K562 (cell line): Measurements from ENCODE around the gene MTHFR. TPM values are rescaled to one million over a fixed set of nuclear protein-coding genes. Genes with fewer than 3 reads are reported as not detected.

ENCODE experiments used
- ATAC-seq: fragments of 200-7000 bp; cut with Tn5 transposase; 3 replicates; pipeline ENCODE4 v1.9.1; 2020; ENCODE audit warnings: moderate library complexity
- BruUV-seq: library from RNA; stranded (reverse); fragments of 400-500 nt; replicated peaks from 2 replicates; lab custom pipeline; 2021; lab: Mats Ljungman, UMichigan
- CTCF ChIA-PET: fragments of 300-600 bp; formaldehyde crosslinking; extraction: SDS; loops from one replicate; lab custom pipeline; 2021; ENCODE audit warnings: low intra/inter-chr PET ratio; lab: Yijun Ruan, JAX
- POLR2A ChIA-PET: fragments of 300-600, 350-650 bp; sonication (Branson Sonifier 250); formaldehyde crosslinking; extraction: SDS; loops from one replicate; lab custom pipeline; 2021; ENCODE audit warnings: antibody characterized with exemption, inconsistent platforms; lab: Yijun Ruan, JAX
- DNase-seq, 4 experiments: peaks; one replicate each; pipeline versions ENCODE4 v3.0.0 to v3.0.0-alpha.2; 2011 to 2018; ENCODE audit warnings: low spot score in 3 of 4, mixed read lengths in 3 of 4; ENCODE audit errors: extremely low read depth in 1 of 4
- FAIRE-seq: peaks from 2 replicates; lab custom pipeline; 2011; peaks lifted over from hg19 to GRCh38; lab: Jason Lieb, UNC
- H2AFZ ChIP-seq: 2 replicates; pipeline ENCODE4 v1.6.0; 2011; ENCODE audit warnings: low read depth, low read length, control low read depth, inconsistent platforms
- H3K27ac ChIP-seq: fragments of 200-600 bp; 3 replicates; pipeline ENCODE4 v1.8.0; 2011; ENCODE audit warnings: low read depth, mild to moderate bottlenecking, control low read depth, inconsistent platforms, low read length, moderate library complexity, mixed read lengths; ENCODE audit errors: extremely low read depth
- H3K27me3 ChIP-seq, 2 experiments: fragments of 300-600 bp in 1 of 2; 2 replicates in 1 of 2; 3 replicates in 1 of 2; pipeline versions ENCODE4 v1.6.0 to v1.8.0; 2011; ENCODE audit warnings: inconsistent platforms in 2 of 2, low read length in 2 of 2, mild to moderate bottlenecking in 1 of 2, mixed read lengths in 1 of 2, moderate library complexity in 1 of 2; ENCODE audit not compliant: control insufficient read depth in 2 of 2, insufficient read depth in 2 of 2
- H3K36me3 ChIP-seq: fragments of 300-600 bp; 3 replicates; pipeline ENCODE4 v1.8.0; 2011; ENCODE audit warnings: mild to moderate bottlenecking, low read length, inconsistent platforms; ENCODE audit not compliant: control insufficient read depth, insufficient read depth
- H3K4me1 ChIP-seq, 2 experiments: fragments of 200-600 bp in 1 of 2; replicated peaks in 1 of 2; 2 replicates in 1 of 2; 3 replicates in 1 of 2; pipeline versions ENCODE4 v1.5.1 to v1.8.0; 2011; ENCODE audit warnings: inconsistent platforms in 2 of 2, low read length in 2 of 2, mild to moderate bottlenecking in 1 of 2, mixed read lengths in 1 of 2, moderate library complexity in 1 of 2; ENCODE audit not compliant: control insufficient read depth in 2 of 2, insufficient read depth in 2 of 2
- H3K4me2 ChIP-seq: 2 replicates; pipeline ENCODE4 v1.6.1; 2011; ENCODE audit warnings: low read length, control low read depth, inconsistent platforms, mixed read lengths; ENCODE audit not compliant: insufficient read depth
- H3K4me3 ChIP-seq: fragments of 200-600 bp; sonication (generic), shearing (Covaris generic); 2 replicates; pipeline ENCODE4 v1.5.1; 2016; ENCODE audit warnings: control low read depth, inconsistent platforms
- H3K79me2 ChIP-seq: fragments of 200-600 bp; 3 replicates; pipeline ENCODE4 v1.8.0; 2011; ENCODE audit warnings: low read length, inconsistent platforms; ENCODE audit not compliant: control insufficient read depth, insufficient read depth
- H3K9ac ChIP-seq, 2 experiments: 2 replicates each; pipeline versions ENCODE4 v1.6.0 to v1.6.1; 2011; ENCODE audit warnings: low read depth in 2 of 2, low read length in 2 of 2, control low read depth in 1 of 2, inconsistent platforms in 1 of 2, mild to moderate bottlenecking in 1 of 2, mixed read lengths in 1 of 2; ENCODE audit not compliant: insufficient read depth in 1 of 2
- H3K9me1 ChIP-seq: one replicate; pipeline ENCODE4 v1.6.0; 2011; ENCODE audit warnings: inconsistent platforms, mild to moderate bottlenecking, low read length, moderate library complexity; ENCODE audit not compliant: control insufficient read depth, insufficient read depth
- H3K9me3 ChIP-seq: replicated peaks from 2 replicates; pipeline ENCODE4 v1.5.1; 2011; ENCODE audit warnings: low read depth, low read length, inconsistent platforms; ENCODE audit not compliant: control insufficient read depth, insufficient read depth
- H4K20me1 ChIP-seq: replicated peaks from 2 replicates; pipeline ENCODE4 v1.6.1; 2011; ENCODE audit warnings: low read length, inconsistent platforms, mixed read lengths; ENCODE audit not compliant: control insufficient read depth, insufficient read depth
- BHLHE40 ChIP-seq: IDR thresholded peaks from 2 replicates; pipeline ENCODE4 v1.6.1; 2011; ENCODE audit warnings: low read length, improper control_type of control experiment
- MCM2 ChIP-seq: fragments of 450-650 bp; IDR thresholded peaks from 2 replicates; pipeline ENCODE4 v1.6.1; 2017; ENCODE audit warnings: low read depth, mild to moderate bottlenecking
- SMAD4 ChIP-seq: fragments of 250-450 bp; sonication (Bioruptor Pico); conservative IDR thresholded peaks from 2 replicates; pipeline ENCODE4 v1.8.0; 2021; ENCODE audit warnings: inconsistent platforms, mild to moderate bottlenecking, moderate library complexity
- SMARCC2 ChIP-seq: fragments of 450-650 bp; IDR thresholded peaks from 2 replicates; pipeline ENCODE4 v1.6.1; 2017; ENCODE audit warnings: antibody characterized with exemption, moderate library complexity, mild to moderate bottlenecking, low read depth
- SRSF1 ChIP-seq: fragments of 200-400 bp; formaldehyde crosslinking; IDR thresholded peaks from 2 replicates; pipeline ENCODE4 v1.6.1; 2017; ENCODE audit warnings: mild to moderate bottlenecking, low read depth, low read length, moderate library complexity
- ZNF217 ChIP-seq: sonication (generic); formaldehyde crosslinking; IDR thresholded peaks from 2 replicates; pipeline ENCODE4 v1.8.0; 2022; ENCODE audit warnings: mild to moderate bottlenecking, missing genetic modification reagents
- ZNF3 ChIP-seq: fragments of 250-450 bp; sonication (Bioruptor Pico); IDR thresholded peaks from 2 replicates; pipeline ENCODE4 v1.5.0; 2021; ENCODE audit warnings: mild to moderate bottlenecking, moderate library complexity
- WGBS: fragments of 100-300 bp; shearing (Covaris generic); methylation state at CpG from one replicate; pipeline ENCODE4 v1.1.6; 2016; ENCODE audit warnings: low coverage, mixed read lengths; ENCODE audit not compliant: insufficient coverage; ENCODE audit errors: missing lambda C conversion rate; 5-methylcytosine and 5-hydroxymethylcytosine counted together
- in situ Hi-C: fragments of 300-500 bp; cut with MboI; formaldehyde crosslinking; loops from 4 replicates; pipeline ENCODE4 v1.15.0; 2018; ENCODE audit warnings: inconsistent platforms, mixed read lengths
- intact Hi-C: fragments of 100-400 bp; cut with micrococcal nuclease; formaldehyde crosslinking; loops from 2 replicates; pipeline ENCODE4 v1.14.2; 2022
- polyA plus RNA-seq, 8 experiments: library from polyadenylated mRNA; depleted of rRNA in 4 of 8; stranded (reverse) in 5 of 8; unstranded in 3 of 8; fragments of >200 nt; fragmentation: Nextera tagmentation in 2 of 8; fragmentation: Illumina TruSeq in 1 of 8; extraction: Ambion mirVana in 2 of 8; extraction: Trizol in 1 of 8; gene quantifications; 2 replicates each; pipeline versions ENCODE4 v1.2.1 to v1.2.3, GENCODE V29; 2011 to 2014; ENCODE audit warnings: inconsistent platforms in 1 of 8, missing spikeins in 1 of 8
- total RNA-seq, 7 experiments: library from RNA; depleted of rRNA in 6 of 7; stranded (reverse); fragments of >200 nt in 6 of 7; fragmentation: Illumina TruSeq in 2 of 7; extraction: Trizol in 2 of 7; gene quantifications; 2 replicates each; pipeline versions ENCODE4 v1.2.1 to v1.2.3, GENCODE V29; 2011 to 2021; ENCODE audit warnings: low replicate concordance in 1 of 7
- TF ChIP-seq, protein P1 (sequence below), 3 experiments: fragments of 200-800 bp in 1 of 3; fragments of 250-450 bp in 1 of 3; fragments of 450-650 bp in 1 of 3; sonication (Bioruptor Pico) in 1 of 3; sonication (Bioruptor generic) in 1 of 3; formaldehyde crosslinking in 1 of 3; IDR thresholded peaks; 2 replicates each; pipeline versions ENCODE4 v1.6.1 to v1.8.0; 2016 to 2022; ENCODE audit warnings: mild to moderate bottlenecking in 2 of 3, missing genetic modification characterization in 2 of 3, missing compliant biosample characterization in 1 of 3, moderate library complexity in 1 of 3
- TF ChIP-seq, protein P2 (sequence below): fragments of 250-450 bp; sonication (Bioruptor Pico); IDR thresholded peaks from 2 replicates; pipeline ENCODE4 v1.5.0; 2022; ENCODE audit warnings: mild to moderate bottlenecking
- TF ChIP-seq, protein P3 (sequence below): fragments of 450-650 bp; IDR thresholded peaks from 2 replicates; pipeline ENCODE4 v1.6.1; 2018; ENCODE audit warnings: mild to moderate bottlenecking, low read depth; ENCODE audit not compliant: partially characterized antibody

MTHFR gene
- total and polyA plus RNA-seq, 9 of the 15 experiments (the other 6 are each of a cell fraction or from before 2014, with no cell fraction given), result 5.0 to 104 (median 62.6) TPM

DNA sequence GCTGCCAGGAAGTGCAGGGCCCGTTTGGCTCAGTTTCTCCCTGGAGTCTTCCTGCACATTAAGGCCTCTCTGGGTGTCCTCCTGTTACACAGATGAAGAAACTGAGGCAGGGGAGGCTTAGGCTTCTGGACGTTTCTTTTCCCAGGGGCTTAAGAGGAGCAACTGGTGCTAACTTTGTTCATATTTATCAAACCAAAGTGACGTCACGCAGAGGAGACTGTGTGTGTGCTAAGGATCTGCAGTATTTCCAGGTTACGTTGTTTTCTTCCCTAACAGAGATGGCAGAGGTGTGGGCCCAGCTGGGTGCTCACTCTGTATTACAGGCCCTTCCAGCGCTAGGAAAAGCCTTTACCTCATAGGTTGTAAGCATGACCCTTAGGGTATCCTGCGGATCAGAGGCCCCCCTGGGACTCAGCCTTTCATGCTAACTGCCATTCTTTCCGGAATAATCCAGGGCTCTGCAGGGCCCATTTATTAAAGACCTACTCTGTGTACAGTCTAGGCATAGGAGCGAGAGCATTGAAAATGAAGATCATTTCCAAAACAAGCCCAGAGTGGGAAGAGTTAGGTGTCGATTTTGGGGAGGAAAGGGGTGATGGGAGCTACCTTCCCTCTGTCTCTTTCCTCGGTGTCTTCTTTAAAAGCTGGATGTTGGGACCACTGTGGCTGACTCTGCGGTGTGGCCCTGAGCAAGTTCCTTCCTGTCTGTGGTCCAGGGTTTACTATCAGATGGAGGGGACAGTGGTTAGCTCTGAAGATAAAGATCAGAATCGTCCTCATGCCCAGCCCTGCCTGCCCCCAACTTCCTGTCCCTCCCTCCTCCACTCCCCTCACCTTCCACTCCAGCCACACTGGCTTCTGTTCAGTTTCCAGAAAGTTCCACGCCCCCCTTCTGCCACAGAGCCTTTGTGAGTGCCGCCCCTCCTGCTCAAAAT, 65.2 kb downstream of the MTHFR start (continued):
- TF ChIP-seq, protein P1, sequence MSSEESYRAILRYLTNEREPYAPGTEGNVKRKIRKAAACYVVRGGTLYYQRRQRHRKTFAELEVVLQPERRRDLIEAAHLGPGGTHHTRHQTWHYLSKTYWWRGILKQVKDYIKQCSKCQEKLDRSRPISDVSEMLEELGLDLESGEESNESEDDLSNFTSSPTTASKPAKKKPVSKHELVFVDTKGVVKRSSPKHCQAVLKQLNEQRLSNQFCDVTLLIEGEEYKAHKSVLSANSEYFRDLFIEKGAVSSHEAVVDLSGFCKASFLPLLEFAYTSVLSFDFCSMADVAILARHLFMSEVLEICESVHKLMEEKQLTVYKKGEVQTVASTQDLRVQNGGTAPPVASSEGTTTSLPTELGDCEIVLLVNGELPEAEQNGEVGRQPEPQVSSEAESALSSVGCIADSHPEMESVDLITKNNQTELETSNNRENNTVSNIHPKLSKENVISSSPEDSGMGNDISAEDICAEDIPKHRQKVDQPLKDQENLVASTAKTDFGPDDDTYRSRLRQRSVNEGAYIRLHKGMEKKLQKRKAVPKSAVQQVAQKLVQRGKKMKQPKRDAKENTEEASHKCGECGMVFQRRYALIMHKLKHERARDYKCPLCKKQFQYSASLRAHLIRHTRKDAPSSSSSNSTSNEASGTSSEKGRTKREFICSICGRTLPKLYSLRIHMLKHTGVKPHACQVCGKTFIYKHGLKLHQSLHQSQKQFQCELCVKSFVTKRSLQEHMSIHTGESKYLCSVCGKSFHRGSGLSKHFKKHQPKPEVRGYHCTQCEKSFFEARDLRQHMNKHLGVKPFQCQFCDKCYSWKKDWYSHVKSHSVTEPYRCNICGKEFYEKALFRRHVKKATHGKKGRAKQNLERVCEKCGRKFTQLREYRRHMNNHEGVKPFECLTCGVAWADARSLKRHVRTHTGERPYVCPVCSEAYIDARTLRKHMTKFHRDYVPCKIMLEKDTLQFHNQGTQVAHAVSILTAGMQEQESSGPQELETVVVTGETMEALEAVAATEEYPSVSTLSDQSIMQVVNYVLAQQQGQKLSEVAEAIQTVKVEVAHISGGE (CRISPR knock-in tag; IDR thresholded peaks at IDR 0.05), result peak in 1 of 3 experiments; percentile 61; a peak in 1 of 6 replicates
- TF ChIP-seq, all 486 proteins: peak for 70

DNA sequence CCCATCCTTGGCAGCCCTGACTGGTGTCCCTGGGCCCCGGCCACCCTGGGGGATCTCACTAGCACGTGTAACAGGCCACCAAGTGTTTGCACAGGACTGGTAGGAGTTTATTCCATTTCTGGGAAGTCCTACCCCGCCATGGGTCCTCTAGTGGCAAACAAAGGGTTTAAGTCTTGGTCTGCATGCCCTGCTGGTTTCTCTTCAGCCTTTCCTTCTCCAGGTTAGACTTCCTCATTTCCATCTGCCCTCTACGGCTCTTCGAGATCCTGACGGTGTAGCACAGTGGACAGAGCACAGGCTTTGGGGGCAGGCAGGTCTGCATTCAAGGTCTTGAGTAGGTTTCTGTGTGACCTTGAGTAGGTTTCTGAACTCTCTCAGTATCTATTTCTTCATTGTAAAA, 67.0 kb downstream of the MTHFR start:
- H3K9me1 ChIP-seq, result peaks cover 7% of the 10 kb centered on the region
- no peaks in the 10 kb centered on the region for H4K20me1 ChIP-seq
- no peaks in the 10 kb centered on the region for H3K27me3 ChIP-seq
- DNase-seq, result peak in 1 of 4 experiments; percentile 31
- no peak overlapping the region for H2AFZ ChIP-seq
- WGBS, result 53% methylated on average over 6 of the region's 6 CpGs
- H3K79me2 ChIP-seq, result peaks cover 53% of the 10 kb centered on the region
- peak overlapping the region; percentile 34; the same call in 2 of the 3 replicates for H3K27ac ChIP-seq
- POLR2A ChIA-PET, result interaction anchor here (0.5 to 1.9 kb wide), 3 partner anchors 16 to 491 kb away, joined by 3 to 7 read pairs (median 3); no protein-coding TSS in a partner anchor
- peaks cover 50 to 59% of the 10 kb centered on the region in 2 experiments for H3K4me1 ChIP-seq
- CTCF ChIA-PET, result no interaction called here
- no peak for FAIRE-seq
- H3K36me3 ChIP-seq, result peaks cover 7% of the 10 kb centered on the region; the same call in 2 of the 3 replicates
- H3K9ac ChIP-seq, result peak overlapping the region in 1 of 2 experiments; percentile 64; a peak in 1 of 4 replicates
- no peaks in the 10 kb centered on the region for H3K9me3 ChIP-seq
- H3K4me3 ChIP-seq, result no peak overlapping the region
- H3K4me2 ChIP-seq, result peak overlapping the region; percentile 99; the same call in 1 of the 2 replicates
- no peak for ATAC-seq
- intact Hi-C loops, result loop anchor here (5.0 kb wide), 1 partner anchor 59 kb away; no protein-coding TSS in a partner anchor
- in situ Hi-C loops, result no loop called here
- no TSS peak for BruUV-seq
- TF ChIP-seq, protein P2, sequence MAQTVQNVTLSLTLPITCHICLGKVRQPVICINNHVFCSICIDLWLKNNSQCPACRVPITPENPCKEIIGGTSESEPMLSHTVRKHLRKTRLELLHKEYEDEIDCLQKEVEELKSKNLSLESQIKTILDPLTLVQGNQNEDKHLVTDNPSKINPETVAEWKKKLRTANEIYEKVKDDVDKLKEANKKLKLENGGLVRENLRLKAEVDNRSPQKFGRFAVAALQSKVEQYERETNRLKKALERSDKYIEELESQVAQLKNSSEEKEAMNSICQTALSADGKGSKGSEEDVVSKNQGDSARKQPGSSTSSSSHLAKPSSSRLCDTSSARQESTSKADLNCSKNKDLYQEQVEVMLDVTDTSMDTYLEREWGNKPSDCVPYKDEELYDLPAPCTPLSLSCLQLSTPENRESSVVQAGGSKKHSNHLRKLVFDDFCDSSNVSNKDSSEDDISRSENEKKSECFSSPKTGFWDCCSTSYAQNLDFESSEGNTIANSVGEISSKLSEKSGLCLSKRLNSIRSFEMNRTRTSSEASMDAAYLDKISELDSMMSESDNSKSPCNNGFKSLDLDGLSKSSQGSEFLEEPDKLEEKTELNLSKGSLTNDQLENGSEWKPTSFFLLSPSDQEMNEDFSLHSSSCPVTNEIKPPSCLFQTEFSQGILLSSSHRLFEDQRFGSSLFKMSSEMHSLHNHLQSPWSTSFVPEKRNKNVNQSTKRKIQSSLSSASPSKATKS (CRISPR knock-in tag), result no peak
- TF ChIP-seq SMAD4 (CRISPR knock-in tag) (0 out of 2 replicates have a peak, but pooled peaks have one; percentile 24), SMARCC2 (no peak), BHLHE40 (peak; percentile 31; the same call in 1 of the 2 replicates), ZNF217 (CRISPR knock-in tag) (no peak), SRSF1 (no peak), ZNF3 (CRISPR knock-in tag) (no peak), MCM2 (no peak)
- TF ChIP-seq, protein P3, sequence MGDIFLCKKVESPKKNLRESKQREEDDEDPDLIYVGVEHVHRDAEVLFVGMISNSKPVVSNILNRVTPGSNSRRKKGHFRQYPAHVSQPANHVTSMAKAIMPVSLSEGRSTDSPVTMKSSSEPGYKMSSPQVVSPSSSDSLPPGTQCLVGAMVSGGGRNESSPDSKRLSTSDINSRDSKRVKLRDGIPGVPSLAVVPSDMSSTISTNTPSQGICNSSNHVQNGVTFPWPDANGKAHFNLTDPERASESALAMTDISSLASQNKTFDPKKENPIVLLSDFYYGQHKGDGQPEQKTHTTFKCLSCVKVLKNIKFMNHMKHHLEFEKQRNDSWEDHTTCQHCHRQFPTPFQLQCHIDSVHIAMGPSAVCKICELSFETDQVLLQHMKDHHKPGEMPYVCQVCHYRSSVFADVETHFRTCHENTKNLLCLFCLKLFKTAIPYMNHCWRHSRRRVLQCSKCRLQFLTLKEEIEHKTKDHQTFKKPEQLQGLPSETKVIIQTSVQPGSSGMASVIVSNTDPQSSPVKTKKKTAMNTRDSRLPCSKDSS, result no peak
